ENCODE results near the gene IGDCC3. TPM values are rescaled to one million over a fixed set of nuclear protein-coding genes. Genes with fewer than 3 reads are reported as not detected.

IGDCC3 gene
- total and polyA plus RNA-seq, 2 of the 8 experiments (the other 6 are each of a cell fraction or from before 2014, with no cell fraction given), result 26.8 to 45.7 TPM

DNA sequence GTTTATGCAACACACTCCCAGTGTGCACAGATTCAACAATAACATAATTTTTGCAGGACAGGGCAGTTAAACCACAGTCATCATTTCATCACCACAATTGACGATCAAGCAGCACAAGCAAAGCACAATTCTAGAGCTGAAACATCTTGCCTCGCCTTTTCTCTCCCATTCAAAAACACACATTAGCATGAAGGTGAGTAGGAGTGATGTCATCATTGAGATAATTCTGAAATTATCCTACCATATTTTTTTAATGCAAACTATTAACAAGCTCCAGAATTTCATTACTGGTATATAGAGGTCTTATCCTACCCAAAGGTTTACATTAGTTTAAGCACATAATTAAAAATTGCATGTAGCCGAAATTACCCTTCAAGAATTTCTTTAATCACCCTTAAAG is 3.5 kb downstream of the IGDCC3 start (continued):
- no peak for TF ChIP-seq KDM1A (IDR thresholded peaks at IDR 0.05; ENCODE audit: borderline replicate concordance, low read length)
- no peak for TF ChIP-seq CREB1 (IDR thresholded peaks at IDR 0.05)
- TF ChIP-seq PHF8 (conservative IDR thresholded peaks at IDR 0.05; ENCODE audit: low read depth, low read length), result no peak
- no peak for TF ChIP-seq KDM4A (IDR thresholded peaks at IDR 0.05; ENCODE audit: low read depth, low read length, severe bottlenecking)
- no peak for TF ChIP-seq SAP30 (IDR thresholded peaks at IDR 0.05; ENCODE audit: insufficient read depth, insufficient replicate concordance, low read length)
- TF ChIP-seq CBX5 (IDR thresholded peaks at IDR 0.05; ENCODE audit: low read depth, low read length), result no peak

Measured in H1 (cell line).